ENCODE results near the gene FANCC. TPM values are rescaled to one million over a fixed set of nuclear protein-coding genes. Genes with fewer than 3 reads are reported as not detected.
A peak's percentile ranks its signal among the peaks of the same experiment; 100 is the strongest.

Gene FANCC
- total RNA-seq, 2 experiments from 2014 or later = 15.4 to 21.5 TPM

GRCh38 chr9:95134457-95134881 is 183.0 kb downstream of the FANCC start:
- POLR2A ChIA-PET = no interaction called here
- Mint-ChIP-seq H3K4me1 (no peaks in the 10 kb centered on the region), H3K4me3 (no peak overlapping the region)

GRCh38 chr9:95133325-95133705 is 184.2 kb downstream of the FANCC start:
- no peaks in the 10 kb centered on the region for H3K36me3 Mint-ChIP-seq (ENCODE audit: low read depth)
- no peak overlapping the region for H3K4me3 Mint-ChIP-seq
- ChIA-PET POLR2A (no interaction called here), CTCF (no interaction called here)
- no peaks in the 10 kb centered on the region for H3K9me3 Mint-ChIP-seq
- DNase-seq = no peak
- no peaks in the 10 kb centered on the region for H3K4me1 Mint-ChIP-seq
- no peak overlapping the region for H3K27ac Mint-ChIP-seq
- no peaks in the 10 kb centered on the region for H3K27me3 Mint-ChIP-seq

More at GRCh38 chr9:95134457-95134881, 183.0 kb downstream of the FANCC start:
- no peak for DNase-seq
- Mint-ChIP-seq H3K9me3 (no peaks in the 10 kb centered on the region), H3K27me3 (no peaks in the 10 kb centered on the region), H3K27ac (no peak overlapping the region), H3K36me3 (ENCODE audit: low read depth) (no peaks in the 10 kb centered on the region)
- CTCF ChIA-PET = interaction anchor here (1.3 to 1.4 kb wide), 2 partner anchors 14 to 975 kb away, joined by 3 to 4 read pairs; no protein-coding TSS in a partner anchor

GRCh38 chr9:95132366-95133324 is 184.9 kb downstream of the FANCC start:
- CTCF ChIA-PET = interaction anchor here (1.0 to 3.2 kb wide), 2 partner anchors 13 to 451 kb away, joined by 3 to 23 read pairs; no protein-coding TSS in a partner anchor
- no peak for DNase-seq
- H3K4me1 Mint-ChIP-seq = no peaks in the 10 kb centered on the region
- no peaks in the 10 kb centered on the region for H3K27me3 Mint-ChIP-seq
- H3K36me3 Mint-ChIP-seq (ENCODE audit: low read depth) = no peaks in the 10 kb centered on the region
- POLR2A ChIA-PET = no interaction called here
- H3K9me3 Mint-ChIP-seq = no peaks in the 10 kb centered on the region
- no peak overlapping the region for H3K27ac Mint-ChIP-seq
- H3K4me3 Mint-ChIP-seq = no peak overlapping the region

- Mint-ChIP-seq H3K4me1 (peaks cover 1% of the 10 kb centered on the region), H3K36me3 (ENCODE audit: low read depth) (no peaks in the 10 kb centered on the region), H3K4me3 (no peak overlapping the region), H3K9me3 (no peaks in the 10 kb centered on the region), H3K27me3 (no peaks in the 10 kb centered on the region), H3K27ac (no peak overlapping the region)
- CTCF ChIA-PET = interaction anchor here (0.6 to 3.2 kb wide), 14 partner anchors 9 to 475 kb away, joined by 3 to 23 read pairs (median 3); no protein-coding TSS in a partner anchor
- POLR2A ChIA-PET = no interaction called here
- DNase-seq = peak; percentile 56
These were observed 186.2 kb downstream of the FANCC start for GRCh38 chr9:95131023-95131943.

- Mint-ChIP-seq H3K36me3 (ENCODE audit: low read depth) (no peaks in the 10 kb centered on the region), H3K27ac (no peak overlapping the region), H3K9me3 (no peaks in the 10 kb centered on the region), H3K4me1 (peaks cover 1% of the 10 kb centered on the region), H3K4me3 (no peak overlapping the region), H3K27me3 (no peaks in the 10 kb centered on the region)
- ChIA-PET CTCF (interaction anchor here (0.9 to 3.2 kb wide), 10 partner anchors 8 to 466 kb away, joined by 3 to 23 read pairs (median 3); no protein-coding TSS in a partner anchor), POLR2A (no interaction called here)
- DNase-seq = no peak
These were observed 187.0 kb downstream of the FANCC start for GRCh38 chr9:95130484-95130883.

- H3K4me1 Mint-ChIP-seq = peaks cover 1% of the 10 kb centered on the region
- no peak for DNase-seq
These were observed 187.8 kb downstream of the FANCC start for GRCh38 chr9:95129476-95130291.

GRCh38 chr9:95128177-95128524 is 189.4 kb downstream of the FANCC start:
- H3K27ac Mint-ChIP-seq = no peak overlapping the region
- H3K4me3 Mint-ChIP-seq = no peak overlapping the region
- H3K36me3 Mint-ChIP-seq (ENCODE audit: low read depth) = no peaks in the 10 kb centered on the region
- H3K27me3 Mint-ChIP-seq = no peaks in the 10 kb centered on the region
- CTCF ChIA-PET = interaction anchor here (0.6 to 2.1 kb wide), 9 partner anchors 9 to 647 kb away, joined by 3 to 14 read pairs (median 3); no protein-coding TSS in a partner anchor
- POLR2A ChIA-PET = no interaction called here
- H3K4me1 Mint-ChIP-seq = peaks cover 1% of the 10 kb centered on the region
- H3K9me3 Mint-ChIP-seq = no peaks in the 10 kb centered on the region
- no peak for DNase-seq

More at GRCh38 chr9:95129476-95130291, 187.8 kb downstream of the FANCC start:
- H3K4me3 Mint-ChIP-seq = no peak overlapping the region
- POLR2A ChIA-PET = no interaction called here
- no peaks in the 10 kb centered on the region for H3K36me3 Mint-ChIP-seq (ENCODE audit: low read depth)
- H3K9me3 Mint-ChIP-seq = no peaks in the 10 kb centered on the region
- no peak overlapping the region for H3K27ac Mint-ChIP-seq
- H3K27me3 Mint-ChIP-seq = no peaks in the 10 kb centered on the region
- CTCF ChIA-PET = interaction anchor here (0.9 to 3.2 kb wide), 5 partner anchors 7 to 465 kb away, joined by 3 to 23 read pairs (median 3); no protein-coding TSS in a partner anchor

- H3K4me3 Mint-ChIP-seq = no peak overlapping the region
- H3K36me3 Mint-ChIP-seq (ENCODE audit: low read depth) = no peaks in the 10 kb centered on the region
- ChIA-PET CTCF (interaction anchor here (0.6 to 2.1 kb wide), 11 partner anchors 9 to 458 kb away, joined by 3 to 14 read pairs (median 3); no protein-coding TSS in a partner anchor), POLR2A (no interaction called here)
- DNase-seq = peak; percentile 75
- H3K27me3 Mint-ChIP-seq = no peaks in the 10 kb centered on the region
- H3K27ac Mint-ChIP-seq = no peak overlapping the region
- no peaks in the 10 kb centered on the region for H3K9me3 Mint-ChIP-seq
- H3K4me1 Mint-ChIP-seq = peaks cover 1% of the 10 kb centered on the region
These were observed 190.0 kb downstream of the FANCC start for GRCh38 chr9:95127249-95128176.

GRCh38 chr9:95126739-95127138 is 190.8 kb downstream of the FANCC start:
- POLR2A ChIA-PET = no interaction called here
- Mint-ChIP-seq H3K36me3 (ENCODE audit: low read depth) (no peaks in the 10 kb centered on the region), H3K27ac (no peak overlapping the region), H3K4me3 (no peak overlapping the region), H3K4me1 (peaks cover 1% of the 10 kb centered on the region), H3K27me3 (no peaks in the 10 kb centered on the region), H3K9me3 (no peaks in the 10 kb centered on the region)
- CTCF ChIA-PET = interaction anchor here (0.7 to 2.1 kb wide), 4 partner anchors 10 to 446 kb away, joined by 3 to 14 read pairs (median 4); no protein-coding TSS in a partner anchor
- DNase-seq = no peak

GRCh38 chr9:95125652-95126051 is 191.9 kb downstream of the FANCC start:
- DNase-seq = no peak
- POLR2A ChIA-PET = no interaction called here
- H3K27ac Mint-ChIP-seq = no peak overlapping the region
- peaks cover 3% of the 10 kb centered on the region for H3K4me1 Mint-ChIP-seq
- H3K27me3 Mint-ChIP-seq = no peaks in the 10 kb centered on the region
- CTCF ChIA-PET = interaction anchor here (0.6 to 0.9 kb wide), 4 partner anchors 343 to 457 kb away, joined by 3 read pairs; no protein-coding TSS in a partner anchor
- no peaks in the 10 kb centered on the region for H3K36me3 Mint-ChIP-seq (ENCODE audit: low read depth)
- no peaks in the 10 kb centered on the region for H3K9me3 Mint-ChIP-seq
- H3K4me3 Mint-ChIP-seq = no peak overlapping the region

Measured in activated CD4-positive, alpha-beta T cell treated with anti-CD3 and anti-CD28 coated beads, Interleukin-2, amount 10 ng/mL, durations not matched to agents 7 days and 5 days (primary cell).